C4-2B (cell line): ENCODE measurements around the gene KCNIP4.

Source experiments
- ZFX ChIP-seq: fragments of 450-650 bp; IDR thresholded peaks from 2 replicates; pipeline ENCODE4 v1.6.1; 2017
- TF ChIP-seq, protein P1 (sequence below): fragments of 450-650 bp; conservative IDR thresholded peaks from 2 replicates; pipeline ENCODE4 v1.5.1; 2017; ENCODE audit warnings: mild to moderate bottlenecking

DNA sequence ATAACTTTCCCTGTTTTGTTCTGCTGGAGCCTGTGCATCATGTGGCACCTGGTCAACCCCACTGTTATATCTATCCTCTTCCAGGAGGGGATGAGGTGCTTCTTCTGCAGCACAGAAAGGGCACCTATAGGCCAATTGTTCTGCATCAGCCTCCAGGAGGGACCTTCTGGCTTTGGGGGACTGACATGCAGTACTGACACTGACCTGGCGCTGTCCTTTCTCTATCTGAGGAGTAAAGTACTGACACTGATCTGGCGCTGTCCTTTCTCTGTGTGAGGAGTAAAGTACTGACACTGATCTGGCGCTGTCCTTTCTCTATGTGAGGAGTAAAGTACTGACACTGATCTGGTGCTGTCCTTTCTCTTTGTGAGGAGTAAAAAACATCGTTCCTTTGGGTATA lies 749.9 kb downstream of the KCNIP4 start:
- TF ChIP-seq, protein P1, sequence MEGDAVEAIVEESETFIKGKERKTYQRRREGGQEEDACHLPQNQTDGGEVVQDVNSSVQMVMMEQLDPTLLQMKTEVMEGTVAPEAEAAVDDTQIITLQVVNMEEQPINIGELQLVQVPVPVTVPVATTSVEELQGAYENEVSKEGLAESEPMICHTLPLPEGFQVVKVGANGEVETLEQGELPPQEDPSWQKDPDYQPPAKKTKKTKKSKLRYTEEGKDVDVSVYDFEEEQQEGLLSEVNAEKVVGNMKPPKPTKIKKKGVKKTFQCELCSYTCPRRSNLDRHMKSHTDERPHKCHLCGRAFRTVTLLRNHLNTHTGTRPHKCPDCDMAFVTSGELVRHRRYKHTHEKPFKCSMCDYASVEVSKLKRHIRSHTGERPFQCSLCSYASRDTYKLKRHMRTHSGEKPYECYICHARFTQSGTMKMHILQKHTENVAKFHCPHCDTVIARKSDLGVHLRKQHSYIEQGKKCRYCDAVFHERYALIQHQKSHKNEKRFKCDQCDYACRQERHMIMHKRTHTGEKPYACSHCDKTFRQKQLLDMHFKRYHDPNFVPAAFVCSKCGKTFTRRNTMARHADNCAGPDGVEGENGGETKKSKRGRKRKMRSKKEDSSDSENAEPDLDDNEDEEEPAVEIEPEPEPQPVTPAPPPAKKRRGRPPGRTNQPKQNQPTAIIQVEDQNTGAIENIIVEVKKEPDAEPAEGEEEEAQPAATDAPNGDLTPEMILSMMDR = no peak
- no peak for TF ChIP-seq ZFX
